ENCODE measurements around the gene GALNT17.

GALNT17 gene

GRCh38 chr7:71342202-71342601, 210.3 kb downstream of the GALNT17 start:
- no peak for DNase-seq (ENCODE audit: low read depth)

- no peak for DNase-seq (ENCODE audit: low read depth)
Measured at GRCh38 chr7:71343039-71343438, 211.1 kb downstream of the GALNT17 start.

GRCh38 chr7:71343892-71344291, 211.9 kb downstream of the GALNT17 start:
- no peak for DNase-seq (ENCODE audit: low read depth)

- DNase-seq (ENCODE audit: low read depth): no peak
Measured at GRCh38 chr7:71345117-71345884, 213.4 kb downstream of the GALNT17 start.

- DNase-seq (ENCODE audit: low read depth): no peak
Measured at GRCh38 chr7:71348821-71349681, 217.1 kb downstream of the GALNT17 start.

- DNase-seq (ENCODE audit: low read depth): no peak
Measured at GRCh38 chr7:71349682-71350481, 217.9 kb downstream of the GALNT17 start.

DNA sequence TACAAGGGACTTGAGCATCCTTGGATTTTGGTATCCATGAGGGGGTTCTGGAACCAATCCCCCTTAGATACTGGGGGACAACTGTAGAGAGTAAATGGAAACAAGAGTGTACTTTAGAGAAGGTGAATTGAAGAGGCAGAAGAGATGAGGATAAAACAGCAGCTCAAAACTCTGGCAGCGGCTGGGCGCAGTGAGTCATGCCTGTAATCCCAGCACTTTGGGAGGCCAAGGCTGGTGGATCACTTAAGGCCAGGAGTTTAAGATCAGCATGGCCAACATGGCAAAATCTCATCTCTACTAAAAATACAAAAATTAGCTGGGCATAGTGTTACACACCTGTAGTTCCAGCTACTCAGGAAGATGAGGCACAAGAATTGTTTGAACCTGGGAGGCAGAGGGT, 218.7 kb downstream of the GALNT17 start:
- DNase-seq (ENCODE audit: low read depth): no peak

DNA sequence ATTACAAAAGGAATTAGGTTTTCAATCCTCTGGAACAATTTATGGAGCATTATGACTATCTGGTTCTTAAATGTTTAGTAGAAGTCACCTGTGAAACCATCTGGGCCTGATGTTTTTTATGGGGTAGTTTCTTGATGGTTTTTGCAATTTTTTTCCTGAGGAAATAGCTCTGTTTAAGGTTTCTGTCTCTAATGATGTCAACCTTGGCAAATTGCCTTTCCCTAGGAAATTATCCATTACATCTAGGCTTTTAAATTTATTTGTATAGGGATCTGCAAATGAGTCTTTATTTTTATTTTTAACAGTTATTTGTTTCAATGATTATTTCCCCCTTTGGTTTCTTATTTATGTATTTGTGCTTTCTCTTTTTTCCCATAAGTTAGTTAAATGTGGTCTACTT, 222.8 kb downstream of the GALNT17 start:
- DNase-seq (ENCODE audit: low read depth): no peak

DNA sequence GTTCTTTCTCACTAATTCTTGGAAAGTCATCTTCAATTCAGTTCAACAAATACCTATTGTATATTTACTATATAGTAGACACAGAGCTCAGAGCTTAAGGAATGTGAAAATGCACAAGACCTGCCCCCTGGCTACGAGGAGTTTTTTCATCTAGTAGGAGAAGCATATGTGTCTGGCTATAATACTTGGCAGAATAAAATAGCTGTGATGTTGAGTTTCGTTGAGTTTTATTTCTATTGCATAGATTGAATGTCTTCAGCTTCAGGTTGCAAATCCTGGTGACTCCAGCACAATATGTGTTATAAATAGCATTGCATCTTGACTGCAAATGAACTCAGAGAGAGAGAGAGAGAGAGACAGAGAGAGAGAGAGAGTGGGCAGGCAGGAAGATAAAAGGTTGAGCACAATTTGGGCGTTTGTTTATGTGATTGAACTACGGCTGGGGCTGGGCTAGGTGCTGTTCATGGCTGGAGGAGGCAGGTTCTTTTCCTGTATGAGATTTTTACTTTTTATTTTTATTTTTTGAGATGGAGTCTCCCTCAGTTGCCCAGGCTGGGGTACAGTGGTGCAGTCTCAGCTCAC, 229.6 kb downstream of the GALNT17 start:
- no peak for DNase-seq (ENCODE audit: low read depth)

GRCh38 chr7:71362240-71362639, 230.3 kb downstream of the GALNT17 start:
- DNase-seq (ENCODE audit: low read depth): no peak

DNA sequence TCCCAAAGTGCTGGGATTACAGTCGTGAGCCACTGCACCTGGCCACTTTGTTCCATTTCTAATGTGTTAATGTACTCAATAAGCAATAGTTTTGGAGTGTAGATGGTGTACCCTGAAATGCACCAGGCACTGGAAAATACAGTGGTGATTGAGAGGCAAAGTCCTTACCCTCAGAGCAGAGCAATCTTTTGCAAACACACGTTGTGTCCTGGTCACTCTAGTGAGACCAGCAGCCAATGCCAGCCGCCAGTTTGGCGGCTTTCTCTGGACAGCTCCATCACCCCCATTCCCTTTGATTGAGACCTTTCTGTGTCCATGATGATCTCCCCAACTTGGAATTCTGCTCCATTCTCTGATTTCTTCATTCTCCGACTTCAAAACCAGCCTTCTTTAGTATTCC, 231.3 kb downstream of the GALNT17 start:
- DNase-seq (ENCODE audit: low read depth): no peak

- DNase-seq (ENCODE audit: low read depth): no peak
Measured at GRCh38 chr7:71363627-71364026, 231.7 kb downstream of the GALNT17 start.

DNA sequence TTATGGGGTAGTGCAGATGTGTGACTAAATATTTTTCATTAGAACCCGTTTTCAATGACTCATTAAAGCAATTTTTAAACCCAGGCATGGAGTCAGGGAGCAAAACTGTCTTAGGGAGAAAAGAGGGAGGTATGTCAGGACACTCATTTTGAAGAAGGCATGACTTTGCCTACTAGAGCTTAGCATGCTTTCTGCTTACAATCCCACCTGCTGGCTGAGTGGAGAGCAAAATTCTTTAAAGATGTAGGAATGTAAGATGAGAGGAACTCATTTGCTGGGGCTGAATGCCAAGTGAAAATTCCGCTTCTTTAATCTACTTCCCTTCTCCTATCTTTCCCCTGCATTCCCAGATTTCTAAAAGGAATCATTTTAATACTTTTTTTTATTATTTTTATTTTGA, 232.6 kb downstream of the GALNT17 start:
- DNase-seq (ENCODE audit: low read depth): no peak

GRCh38 chr7:71372991-71373390, 241.0 kb downstream of the GALNT17 start:
- no peak for DNase-seq (ENCODE audit: low read depth)

- no peak for DNase-seq (ENCODE audit: low read depth)
Measured at GRCh38 chr7:71377062-71377461, 245.1 kb downstream of the GALNT17 start.

DNA sequence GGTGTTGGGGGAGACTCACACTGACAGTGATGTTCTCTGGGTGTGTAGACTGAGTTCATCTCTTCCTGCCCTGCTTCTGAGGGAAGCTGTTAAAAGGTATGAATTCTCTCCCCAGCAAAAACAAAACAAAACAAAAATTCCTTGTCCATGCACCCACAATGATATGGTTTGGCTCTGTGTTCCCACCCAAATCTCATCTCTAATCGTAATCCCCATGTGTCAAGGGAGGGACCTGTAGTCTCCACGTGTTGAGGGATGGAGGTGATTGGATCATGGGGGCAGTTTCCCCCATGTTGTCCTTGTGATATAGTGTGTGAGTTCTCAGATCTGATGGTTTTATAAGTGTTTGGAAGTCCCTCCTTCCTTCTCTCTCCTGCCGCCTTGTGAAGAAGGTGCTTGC, 245.5 kb downstream of the GALNT17 start:
- DNase-seq (ENCODE audit: low read depth): no peak

GRCh38 chr7:71384094-71384493, 252.2 kb downstream of the GALNT17 start:
- no peak for DNase-seq (ENCODE audit: low read depth)

- DNase-seq (ENCODE audit: low read depth): no peak
Measured at GRCh38 chr7:71385330-71385729, 253.4 kb downstream of the GALNT17 start.

GRCh38 chr7:71386152-71386785, 254.3 kb downstream of the GALNT17 start:
- no peak for DNase-seq (ENCODE audit: low read depth)

GRCh38 chr7:71388181-71388580, 256.2 kb downstream of the GALNT17 start:
- no peak for DNase-seq (ENCODE audit: low read depth)

DNA sequence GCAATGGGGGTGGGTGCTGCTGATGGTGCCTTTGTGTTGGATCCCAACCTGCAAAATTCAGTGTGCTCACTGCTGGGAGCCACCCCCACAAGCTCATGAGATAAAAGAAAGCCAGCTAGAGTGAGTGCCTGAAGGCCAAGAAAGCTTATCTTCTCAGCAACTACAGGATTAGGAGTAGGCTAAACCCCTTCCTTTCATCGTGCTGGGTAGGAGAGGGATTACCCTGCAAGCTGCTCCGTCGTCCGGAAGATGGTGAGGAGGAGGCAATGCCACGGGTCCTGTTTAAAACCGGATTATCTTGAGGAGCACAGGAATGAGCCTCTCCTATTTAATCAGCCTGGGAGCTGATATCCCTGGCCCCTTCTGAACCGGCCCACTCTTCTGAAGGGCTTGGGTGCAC, 258.0 kb downstream of the GALNT17 start:
- no peak for DNase-seq (ENCODE audit: low read depth)

DNA sequence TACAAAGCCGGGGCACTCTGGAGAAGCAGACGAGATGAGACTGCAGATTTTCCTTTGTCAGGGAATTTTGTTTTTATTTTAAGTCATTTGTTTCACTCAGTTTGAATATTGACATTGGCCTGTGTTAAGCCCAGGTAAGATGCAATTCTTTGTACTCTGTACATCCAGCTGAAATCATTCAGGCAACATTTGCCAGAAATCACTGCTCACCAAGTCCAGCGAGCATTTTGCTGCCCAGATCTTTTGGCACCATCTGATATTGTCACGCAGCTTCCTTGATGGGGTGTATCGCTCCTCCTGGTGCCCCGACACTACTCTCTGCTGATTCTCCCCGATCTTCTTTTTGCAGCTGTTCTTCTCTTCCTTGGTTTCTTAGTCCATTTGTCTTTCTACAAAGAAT, 261.7 kb downstream of the GALNT17 start:
- DNase-seq (ENCODE audit: low read depth): no peak

Data from stimulated activated CD8-positive, alpha-beta memory T cell treated with anti-CD3 and anti-CD28 coated beads, Interleukin-7, amount 100 ng/mL, for 24 hours (primary cell).